Activated CD8-positive, alpha-beta memory T cell treated with anti-CD3 and anti-CD28 coated beads, Interleukin-2, amount 10 ng/mL, durations not matched to agents 7 days and 5 days (primary cell): ENCODE results near the gene TUBA4B. TPM values are rescaled to one million over a fixed set of nuclear protein-coding genes. Genes with fewer than 3 reads are reported as not detected.
"Not testable (repeated sequence)": the region's sequence is repeated elsewhere in the genome, so short reads cannot be mapped to it uniquely, and the experiment has no call there.

ENCODE experiments used
- ATAC-seq: fragments of 150-1000 bp; cut with Tn5 transposase; one replicate; pipeline ENCODE4 v1.10.0; 2021; ENCODE audit warnings: moderate library complexity
- CTCF ChIA-PET: fragments of 350-600 bp; sonication (Branson Sonifier 250); formaldehyde crosslinking; loops from one replicate; lab custom pipeline; 2021; ENCODE audit warnings: antibody characterized with exemption; lab: Charles Lee
- DNase-seq: peaks from one replicate; pipeline ENCODE4 v3.0.0-alpha.2; 2020
- H3K27ac Mint-ChIP-seq: one replicate; pipeline ENCODE4 v1.8.0; 2021; ENCODE audit warnings: mild to moderate bottlenecking, mixed read lengths
- H3K27me3 Mint-ChIP-seq: one replicate; pipeline ENCODE4 v1.8.0; 2021; ENCODE audit warnings: mixed read lengths
- H3K36me3 Mint-ChIP-seq: one replicate; pipeline ENCODE4 v1.8.0; 2021; ENCODE audit warnings: mild to moderate bottlenecking, mixed read lengths
- H3K4me1 Mint-ChIP-seq: one replicate; pipeline ENCODE4 v1.8.0; 2021; ENCODE audit warnings: mixed read lengths
- H3K4me3 Mint-ChIP-seq: one replicate; pipeline ENCODE4 v1.8.0; 2021; ENCODE audit warnings: mild to moderate bottlenecking, moderate library complexity, mixed read lengths
- H3K9me3 Mint-ChIP-seq: one replicate; pipeline ENCODE4 v1.8.0; 2022; ENCODE audit warnings: low read depth, mixed read lengths
- microRNA-seq: library from miRNA; unstranded; fragments of <30 nt; microRNA quantifications from one replicate; pipeline ENCODE4 v1.2.0, GENCODE V29; 2022
- total RNA-seq, 2 experiments: library from RNA; stranded (reverse); gene quantifications; one replicate each; pipeline ENCODE4 v1.2.3, GENCODE V29; 2021

Gene TUBA4B
- total RNA-seq, 2 experiments from 2014 or later: not detected

DNA sequence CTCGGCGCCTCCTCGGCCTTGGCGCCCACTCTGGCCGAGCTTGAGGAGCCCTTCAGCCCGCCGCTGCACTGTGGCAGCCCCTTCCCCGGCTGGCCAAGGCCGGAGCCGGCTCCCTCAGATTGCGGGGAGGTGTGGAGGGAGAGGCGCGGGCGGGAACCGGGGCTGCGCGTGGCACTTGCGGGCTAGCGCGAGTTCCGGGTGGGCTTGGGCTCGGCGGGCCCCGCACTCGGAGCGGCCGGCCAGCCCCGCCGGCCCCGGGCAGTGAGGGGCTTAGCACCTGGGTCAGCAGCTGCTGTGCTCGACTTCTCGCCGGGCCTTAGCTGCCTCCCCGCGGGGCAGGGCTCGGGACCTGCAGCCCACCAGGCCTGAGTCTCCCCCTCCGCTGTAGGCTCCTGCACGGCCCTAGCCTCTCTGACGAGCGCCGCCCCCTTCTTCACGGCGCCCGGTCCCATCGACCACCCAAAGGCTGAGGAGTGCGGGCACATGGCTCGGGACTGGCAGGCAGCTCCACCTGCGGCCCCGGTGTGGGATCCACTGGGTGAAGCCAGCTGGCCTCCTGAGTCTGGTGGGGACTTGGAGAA, 59.7 kb downstream of the TUBA4B start:
- not testable (repeated sequence) for H3K36me3 Mint-ChIP-seq, H3K4me3 Mint-ChIP-seq, H3K4me1 Mint-ChIP-seq, ATAC-seq, H3K27ac Mint-ChIP-seq, H3K9me3 Mint-ChIP-seq, DNase-seq
- CTCF ChIA-PET: interaction anchor here (0.9 kb wide), 1 partner anchor 153 kb away, joined by 3 read pairs; no protein-coding TSS in a partner anchor
- peaks cover 27% of the 10 kb centered on the region for H3K27me3 Mint-ChIP-seq

DNA sequence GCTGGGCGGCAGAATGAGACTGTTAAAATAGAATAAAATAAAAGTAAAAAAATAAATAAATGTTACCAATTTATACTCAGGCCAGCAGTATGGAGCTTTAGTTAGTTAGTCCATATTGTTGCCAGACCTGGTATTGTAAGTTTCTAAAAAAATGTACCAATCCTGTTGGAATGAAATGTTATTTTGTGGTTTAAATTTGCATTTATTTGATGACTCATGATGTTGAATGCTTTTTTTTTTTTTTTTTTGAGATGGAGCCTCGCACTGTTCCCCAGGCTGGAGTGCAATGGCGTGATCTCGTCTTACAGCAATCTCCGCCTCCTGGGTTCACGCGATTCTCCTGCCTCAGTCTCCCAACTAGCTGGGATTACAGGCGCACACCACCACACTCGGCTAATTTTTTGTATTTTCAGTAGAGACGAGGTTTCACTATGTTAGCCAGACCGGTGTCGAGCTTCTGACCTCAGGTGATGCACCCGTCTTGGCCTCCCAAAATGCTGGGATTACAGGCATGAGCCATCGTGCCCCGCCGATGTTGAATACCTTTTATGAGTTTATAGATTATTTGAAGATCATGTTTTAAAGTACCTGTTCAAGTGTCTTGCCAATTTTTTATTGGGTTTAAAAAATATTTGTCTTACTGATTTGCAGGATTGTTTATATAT, 61.9 kb downstream of the TUBA4B start:
- Mint-ChIP-seq H3K4me3 (no peak overlapping the region), H3K36me3 (no peaks in the 10 kb centered on the region), H3K27ac (no peak overlapping the region), H3K9me3 (no peaks in the 10 kb centered on the region), H3K27me3 (peaks cover 14% of the 10 kb centered on the region), H3K4me1 (no peaks in the 10 kb centered on the region)
- no peak for ATAC-seq
- CTCF ChIA-PET: interaction anchor here (1.0 to 1.3 kb wide), 2 partner anchors 20 to 195 kb away, joined by 3 to 4 read pairs; no protein-coding TSS in a partner anchor
- no peak for DNase-seq

Small RNA genes within 50 kb of the gene (microRNA-seq; reads per million reads assigned to microRNA genes)
- gene MIR153-1: not detected

Other genes starting within 250 kb of the TUBA4B start
- not detected for gene CFAP65, start 211.7 kb upstream of the TUBA4B start, total RNA-seq
- not detected for gene IHH, start 192.3 kb upstream of the TUBA4B start, total RNA-seq
- gene NHEJ1, start 92.4 kb upstream of the TUBA4B start, total RNA-seq: 10 to 100 TPM; 14.4 to 19.4 TPM
- gene SLC23A3, start 83.2 kb upstream of the TUBA4B start, total RNA-seq: 1 to 10 TPM; 2.6 to 3.2 TPM
- 10 to 100 TPM; 66.9 to 72.0 TPM for gene CNPPD1, start 76.3 kb upstream of the TUBA4B start, total RNA-seq
- 100 to 1,000 TPM in 1 of 2 experiments, 10 to 100 TPM in 1; 95.8 to 110 TPM for gene RETREG2, start 75.0 kb upstream of the TUBA4B start, total RNA-seq
- gene ZFAND2B, start 46.5 kb upstream of the TUBA4B start, total RNA-seq: 10 to 100 TPM; 60.2 to 60.6 TPM
- gene ABCB6, start 34.3 kb upstream of the TUBA4B start, total RNA-seq: 10 to 100 TPM; 12.6 to 15.2 TPM
- gene ATG9A, start 23.6 kb upstream of the TUBA4B start, total RNA-seq: 10 to 100 TPM; 56.6 to 60.7 TPM
- gene ANKZF1, start 23.4 kb upstream of the TUBA4B start, total RNA-seq: 100 to 1,000 TPM in 1 of 2 experiments, 10 to 100 TPM in 1; 89.4 to 105 TPM
- 1 to 10 TPM; 4.3 to 4.9 TPM for gene GLB1L, start 7.8 kb upstream of the TUBA4B start, total RNA-seq
- gene STK16, start 7.8 kb upstream of the TUBA4B start, total RNA-seq: 10 to 100 TPM; 37.3 to 41.7 TPM
- gene TUBA4A, start 675 bp downstream of the TUBA4B start, total RNA-seq: 100 to 1,000 TPM; 244 to 337 TPM
- 10 to 100 TPM; 48.2 to 49.0 TPM for gene DNAJB2, start 26.1 kb downstream of the TUBA4B start, total RNA-seq
- gene PTPRN, start 56.2 kb downstream of the TUBA4B start, total RNA-seq: under 1 TPM in 1 of 2 experiments, not detected in 1; 0.28 TPM
- not detected for gene RESP18, start 79.5 kb downstream of the TUBA4B start, total RNA-seq
- 10 to 100 TPM; 60.3 to 64.8 TPM for gene DNPEP, start 134.7 kb downstream of the TUBA4B start, total RNA-seq
- not detected for gene DES, start 165.1 kb downstream of the TUBA4B start, total RNA-seq
- gene SPEG, start 181.6 kb downstream of the TUBA4B start, total RNA-seq: 1 to 10 TPM in 1 of 2 experiments, under 1 TPM in 1; 0.52 to 1.3 TPM
- 10 to 100 TPM; 36.5 to 42.6 TPM for gene GMPPA, start 245.6 kb downstream of the TUBA4B start, total RNA-seq